GM19240 (cell line): Measurements from ENCODE around the gene PNLIPRP3.

Experiments
- DNase-seq: peaks from one replicate; pipeline ENCODE4 v3.0.0; 2011; ENCODE audit warnings: low spot score; ENCODE audit not compliant: insufficient read length

Gene PNLIPRP3

GRCh38 chr10:116504786-116505185 is 77.1 kb downstream of the PNLIPRP3 start:
- no peak for DNase-seq

- no peak for DNase-seq
These were observed 82.9 kb downstream of the PNLIPRP3 start for GRCh38 chr10:116510565-116510964.

DNA sequence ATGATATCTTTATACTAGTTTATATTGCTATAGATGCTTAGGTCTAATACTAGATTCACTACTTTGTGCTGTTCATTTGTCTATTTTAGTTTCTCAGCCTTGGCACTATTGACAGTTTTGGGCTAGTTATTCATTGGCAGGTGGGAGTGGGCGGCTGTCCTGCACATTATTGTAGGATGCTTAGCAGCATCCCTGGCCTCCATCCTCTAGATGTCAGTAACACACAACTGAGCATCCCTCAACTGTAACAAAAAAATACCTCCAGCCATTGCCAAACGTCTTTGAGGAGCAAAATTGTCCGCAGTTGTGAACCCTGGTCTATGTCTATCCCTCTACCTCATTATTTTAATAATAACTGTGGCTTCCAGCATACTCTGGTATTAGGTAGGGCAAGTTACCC is 83.7 kb downstream of the PNLIPRP3 start:
- no peak for DNase-seq

DNA sequence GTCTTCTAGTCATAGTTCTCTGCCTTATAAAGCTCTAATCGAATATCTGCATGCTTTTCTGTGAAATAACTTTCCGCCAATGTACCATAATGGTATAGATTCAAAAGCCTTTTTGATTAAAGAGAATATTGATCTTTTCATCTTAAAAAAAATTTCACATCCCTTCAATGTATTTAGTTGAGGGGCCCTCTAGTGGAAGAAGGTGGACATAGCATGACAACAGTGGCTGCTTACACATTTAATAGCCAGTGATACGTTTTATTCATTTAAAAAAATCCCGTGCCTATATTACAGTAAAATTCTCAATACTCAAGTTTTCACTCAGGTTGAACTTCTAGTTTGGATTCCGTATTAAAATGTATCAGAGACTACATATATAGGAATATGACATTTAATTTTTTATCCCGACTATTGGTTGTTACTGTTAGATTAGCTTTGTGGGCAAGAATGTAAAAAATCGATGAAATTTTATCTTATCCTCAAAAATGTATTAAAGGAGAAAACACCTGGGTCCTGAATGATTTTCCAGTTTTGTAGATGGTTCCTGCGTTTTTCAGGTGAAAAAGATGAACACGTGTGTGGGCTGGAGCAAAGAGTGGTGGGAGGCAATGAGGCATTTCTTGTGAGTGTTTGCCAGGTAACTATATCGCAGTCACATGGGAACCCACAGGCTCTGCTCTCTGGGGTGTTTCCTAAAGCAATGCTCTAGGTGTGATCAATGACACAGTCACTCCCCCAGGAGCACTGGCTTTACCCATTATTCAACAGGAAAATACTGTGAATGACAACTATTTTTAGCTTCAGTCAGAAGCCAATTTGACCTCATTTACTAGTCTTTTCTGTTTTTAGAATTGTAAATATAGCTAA is 94.0 kb downstream of the PNLIPRP3 start:
- DNase-seq, result no peak

- no peak for DNase-seq
These were observed 95.2 kb downstream of the PNLIPRP3 start for GRCh38 chr10:116522803-116523381.

DNA sequence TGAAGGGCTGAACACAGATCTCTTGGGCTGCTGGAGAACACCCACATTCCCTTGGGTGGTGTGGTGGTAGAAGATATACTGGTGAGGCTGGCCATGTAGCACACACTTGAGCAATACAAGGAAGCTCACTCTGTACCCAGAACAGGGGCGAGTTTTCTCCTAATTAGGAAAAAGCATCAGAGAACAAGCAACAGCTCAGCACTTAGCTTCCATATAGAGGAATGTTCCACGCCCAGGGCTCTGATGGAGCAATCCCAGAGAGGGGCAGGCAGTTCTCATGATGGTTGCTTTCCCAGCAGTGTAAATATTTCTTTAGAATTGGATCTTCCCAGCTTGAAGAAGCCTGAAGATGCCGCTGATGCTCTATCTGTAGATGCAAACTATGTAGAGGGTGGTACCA is 97.1 kb downstream of the PNLIPRP3 start:
- DNase-seq, result no peak

DNA sequence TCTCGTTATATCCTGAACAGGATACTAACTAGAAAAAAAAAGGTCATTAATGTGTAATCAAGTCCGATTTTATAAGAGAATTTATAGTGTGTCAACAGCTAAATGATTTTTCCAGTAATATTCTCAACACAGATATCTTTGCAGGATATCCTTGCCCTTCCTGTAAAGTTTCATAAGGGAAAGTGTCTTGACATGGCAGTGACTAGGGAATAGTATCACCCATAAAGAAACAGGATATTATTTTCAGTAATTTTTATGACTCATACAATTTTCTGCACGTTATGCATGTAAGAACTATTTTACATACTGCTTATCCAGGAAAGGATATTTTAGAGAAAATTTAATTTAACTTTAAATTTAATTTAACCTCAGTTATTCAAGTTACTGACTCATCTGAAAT is 98.6 kb downstream of the PNLIPRP3 start:
- DNase-seq, result no peak
